Spinal cord (tissue), 10 donors: Measurements from ENCODE around the gene DDX20. TPM values are rescaled to one million over a fixed set of nuclear protein-coding genes. Genes with fewer than 3 reads are reported as not detected.

ENCODE experiments used
- DNase-seq, 6 donors: peaks; one replicate each; pipeline versions ENCODE4 v3.0.0 to v3.0.0-alpha.2; 2013 to 2015; ENCODE audit warnings: low spot score in 6 of 6, low read depth in 4 of 6
- H3K27ac ChIP-seq: one replicate; pipeline ENCODE4 v1.5.1; 2013; ENCODE audit warnings: low read depth, low read length, control low read depth
- H3K27me3 ChIP-seq: one replicate; pipeline ENCODE4 v1.6.1; 2013; ENCODE audit warnings: low read length; ENCODE audit not compliant: control insufficient read depth, insufficient read depth
- H3K36me3 ChIP-seq: one replicate; pipeline ENCODE4 v1.6.1; 2013; ENCODE audit warnings: low read length; ENCODE audit not compliant: control insufficient read depth, insufficient read depth
- H3K4me1 ChIP-seq: one replicate; pipeline ENCODE4 v1.6.1; 2013; ENCODE audit warnings: low read length; ENCODE audit not compliant: control insufficient read depth, insufficient read depth
- H3K4me3 ChIP-seq: one replicate; pipeline ENCODE4 v1.5.1; 2013; ENCODE audit warnings: low read depth, low read length, control low read depth
- H3K9me3 ChIP-seq: one replicate; pipeline ENCODE4 v1.6.1; 2013; ENCODE audit warnings: low read length; ENCODE audit not compliant: control insufficient read depth, insufficient read depth
- WGBS: methylation state at CpG from one replicate; pipeline ENCODE4 v1.1.5; 2013; ENCODE audit warnings: missing lambda C conversion rate; ENCODE audit not compliant: insufficient coverage; 5-methylcytosine and 5-hydroxymethylcytosine counted together
- long read RNA-seq, 4 donors: transcript quantifications; one replicate each; lab custom pipeline, GENCODE V29; 2026
- polyA plus RNA-seq, 2 donors: library from polyadenylated mRNA; unstranded; fragments of 120-200 nt; gene quantifications; one replicate each; pipeline ENCODE4 v1.2.1, GENCODE V29; 2013; ENCODE audit not compliant: insufficient read length in 2 of 2
- total RNA-seq, 2 donors: library from RNA; depleted of rRNA in 1 of 2; stranded (reverse); fragments of 120-200 nt in 1 of 2; fragments of >200 nt in 1 of 2; gene quantifications; one replicate each; pipeline versions ENCODE4 v1.2.3 to v1.2.4, GENCODE V29; 2013 to 2014
- donor health status: healthy.

The DDX20 gene
- 10 to 100 TPM; 16.1 to 17.4 TPM for total RNA-seq
- 10 to 100 TPM; 12.6 to 18.5 TPM for polyA plus RNA-seq
- long read RNA-seq, donor 1, full-length matches to known transcripts, result 6 of 11 reads
- long read RNA-seq, donor 1, partial matches to known transcripts, result 5 of 11 reads
- long read RNA-seq, donor 1, other reads (novel, unspliced or antisense), result 0 of 11 reads
- long read RNA-seq, donor 2, full-length matches to known transcripts, result 2 of 2 reads
- long read RNA-seq, donor 2, partial matches to known transcripts, result 0 of 2 reads
- long read RNA-seq, donor 2, other reads (novel, unspliced or antisense), result 0 of 2 reads
- long read RNA-seq, donor 3, full-length matches to known transcripts, result 5 of 5 reads
- long read RNA-seq, donor 3, partial matches to known transcripts, result 0 of 5 reads
- long read RNA-seq, donor 3, other reads (novel, unspliced or antisense), result 0 of 5 reads
- long read RNA-seq, donor 4, full-length matches to known transcripts, result 2 of 7 reads
- long read RNA-seq, donor 4, partial matches to known transcripts, result 5 of 7 reads
- long read RNA-seq, donor 4, other reads (novel, unspliced or antisense), result 0 of 7 reads

GRCh38 chr1:111755331-111756123 lies at the start of gene DDX20:
TSS of gene DDX20 (plus strand) at chr1:111755901. CDS start at chr1:111755925, 24 bp downstream.
- H3K36me3 ChIP-seq, result no peaks in the 10 kb centered on the region
- no peaks in the 10 kb centered on the region for H3K27me3 ChIP-seq
- H3K4me1 ChIP-seq, result peaks cover 11% of the 10 kb centered on the region
- no peaks in the 10 kb centered on the region for H3K9me3 ChIP-seq
- peak within 1 kb of the TSS; percentile 97 for H3K27ac ChIP-seq
- DNase-seq, result peak; percentile 87 to 99 (median 95)
- under 1% methylated on average over 67 of the region's 67 CpGs for whole genome bisulfite sequencing
- peak within 1 kb of the TSS; percentile 95 for H3K4me3 ChIP-seq

- no peak for DNase-seq
- no peaks in the 10 kb centered on the region for H3K4me1 ChIP-seq
- H3K27me3 ChIP-seq, result no peaks in the 10 kb centered on the region
- H3K27ac ChIP-seq, result no peak overlapping the region
- H3K36me3 ChIP-seq, result peaks cover 4% of the 10 kb centered on the region
- H3K4me3 ChIP-seq, result no peak overlapping the region
- WGBS, result no CpG with 5 or more reads among the region's 2 CpGs
- no peaks in the 10 kb centered on the region for H3K9me3 ChIP-seq
These were observed 48.8 kb upstream of the DDX20 start for GRCh38 chr1:111706921-111707320.

GRCh38 chr1:111707906-111708305 lies 47.8 kb upstream of the DDX20 start:
- H3K36me3 ChIP-seq, result peaks cover 4% of the 10 kb centered on the region
- no peaks in the 10 kb centered on the region for H3K27me3 ChIP-seq
- H3K4me3 ChIP-seq, result no peak overlapping the region
- no peak overlapping the region for H3K27ac ChIP-seq
- no peak for DNase-seq
- no peaks in the 10 kb centered on the region for H3K9me3 ChIP-seq
- no peaks in the 10 kb centered on the region for H3K4me1 ChIP-seq
- 74% methylated on average over 5 of the region's 9 CpGs for WGBS

- H3K36me3 ChIP-seq, result no peaks in the 10 kb centered on the region
- no peaks in the 10 kb centered on the region for H3K9me3 ChIP-seq
- no peak for DNase-seq
- no peaks in the 10 kb centered on the region for H3K4me1 ChIP-seq
- no peak overlapping the region for H3K4me3 ChIP-seq
- no peak overlapping the region for H3K27ac ChIP-seq
- no peaks in the 10 kb centered on the region for H3K27me3 ChIP-seq
- WGBS, result no CpG with 5 or more reads among the region's 1 CpG
These were observed 45.7 kb upstream of the DDX20 start for GRCh38 chr1:111709986-111710385.

GRCh38 chr1:111716333-111716732 lies 39.4 kb upstream of the DDX20 start:
- WGBS, result 9% methylated on average over 1 of the region's 3 CpGs
- Histone ChIP-seq H3K36me3 (no peaks in the 10 kb centered on the region), H3K4me3 (no peak overlapping the region), H3K4me1 (peaks cover 13% of the 10 kb centered on the region), H3K9me3 (no peaks in the 10 kb centered on the region), H3K27ac (no peak overlapping the region), H3K27me3 (no peaks in the 10 kb centered on the region)
- peak in 1 of 6 donors; percentile 78 for DNase-seq

- 100% methylated on average over 2 of the region's 2 CpGs for WGBS
- Histone ChIP-seq H3K27ac (no peak overlapping the region), H3K4me1 (peaks cover 23% of the 10 kb centered on the region), H3K27me3 (no peaks in the 10 kb centered on the region), H3K9me3 (no peaks in the 10 kb centered on the region), H3K4me3 (no peak overlapping the region), H3K36me3 (no peaks in the 10 kb centered on the region)
- DNase-seq, result no peak
These were observed 38.3 kb upstream of the DDX20 start for GRCh38 chr1:111717450-111717849.

- Histone ChIP-seq H3K4me3 (no peak overlapping the region), H3K27ac (no peak overlapping the region), H3K4me1 (peaks cover 29% of the 10 kb centered on the region), H3K36me3 (no peaks in the 10 kb centered on the region), H3K9me3 (no peaks in the 10 kb centered on the region), H3K27me3 (no peaks in the 10 kb centered on the region)
- 100% methylated on average over 4 of the region's 5 CpGs for WGBS
- no peak for DNase-seq
These were observed 36.6 kb upstream of the DDX20 start for GRCh38 chr1:111719135-111719534.

GRCh38 chr1:111719674-111720132 lies 36.0 kb upstream of the DDX20 start:
- 86% methylated on average over 1 of the region's 4 CpGs for WGBS
- Histone ChIP-seq H3K4me1 (peaks cover 29% of the 10 kb centered on the region), H3K4me3 (no peak overlapping the region)

GRCh38 chr1:111720274-111720976 lies 35.3 kb upstream of the DDX20 start:
- Histone ChIP-seq H3K4me3 (no peak overlapping the region), H3K27me3 (no peaks in the 10 kb centered on the region), H3K36me3 (peaks cover 4% of the 10 kb centered on the region), H3K9me3 (no peaks in the 10 kb centered on the region), H3K27ac (no peak overlapping the region), H3K4me1 (peaks cover 35% of the 10 kb centered on the region)
- WGBS, result 64% methylated on average over 6 of the region's 7 CpGs
- DNase-seq, result no peak

More at GRCh38 chr1:111719674-111720132, 36.0 kb upstream of the DDX20 start:
- no peaks in the 10 kb centered on the region for H3K9me3 ChIP-seq
- no peaks in the 10 kb centered on the region for H3K27me3 ChIP-seq
- no peak for DNase-seq
- H3K27ac ChIP-seq, result no peak overlapping the region
- no peaks in the 10 kb centered on the region for H3K36me3 ChIP-seq
